ENCODE measurements around the gene DGKA. TPM values are rescaled to one million over a fixed set of nuclear protein-coding genes. Genes with fewer than 3 reads are reported as not detected.

The DGKA gene
- total and polyA plus RNA-seq, 4 experiments from 2014 or later, result 195 to 1,410 (median 897) TPM

- H3K4me3 ChIP-seq (ENCODE audit: low read length in 2 of 2), result no peak overlapping the region
- POLR2A ChIA-PET (ENCODE audit: partially characterized antibody), result interaction anchor here (4.6 kb wide), 1 partner anchor 14 kb away, joined by 55 read pairs; no protein-coding TSS in a partner anchor
- Mint-ChIP-seq H3K9me3 (no peaks in the 10 kb centered on the region), H3K27ac (peak overlapping the region in 2 of 7 donors; percentile 4 to 12), H3K36me3 (peaks cover 0 to 8% of the 10 kb centered on the region in 2 donors), H3K27me3 (no peaks in the 10 kb centered on the region), H3K4me1 (peaks cover 16 to 33% (median 25%) of the 10 kb centered on the region in 4 donors), H3K4me3 (peak overlapping the region in 1 of 8 donors; percentile 5)
- H3K9me3 ChIP-seq (ENCODE audit: control insufficient read depth in 1 of 2, low read length in 2 of 2), result no peaks in the 10 kb centered on the region
- H3K27me3 ChIP-seq (ENCODE audit: insufficient read depth, low read length), result no peaks in the 10 kb centered on the region
- H3K36me3 ChIP-seq (ENCODE audit: insufficient read depth, low read length), result no peaks in the 10 kb centered on the region
- no peak overlapping the region for H3K27ac ChIP-seq (ENCODE audit: low read depth, low read length)
- no peak for DNase-seq
- intact Hi-C loops (cut with micrococcal nuclease), result no loop called here
- CTCF ChIA-PET (ENCODE audit: partially characterized antibody), result no interaction called here
- H3K4me1 ChIP-seq (ENCODE audit: insufficient read depth, low read length), result peaks cover 42% of the 10 kb centered on the region
These were observed 39.8 kb downstream of the DGKA start for GRCh38 chr12:55970775-55971174.

- H3K27ac Mint-ChIP-seq, result peak overlapping the region in 1 of 7 donors; percentile 78
- Histone ChIP-seq H3K4me3 (ENCODE audit: low read length in 2 of 2) (no peak overlapping the region), H3K4me1 (ENCODE audit: insufficient read depth, low read length) (peaks cover 43% of the 10 kb centered on the region), H3K9me3 (ENCODE audit: control insufficient read depth in 1 of 2, low read length in 2 of 2) (no peaks in the 10 kb centered on the region), H3K27ac (ENCODE audit: low read depth, low read length) (peak overlapping the region; percentile 84), H3K36me3 (ENCODE audit: insufficient read depth, low read length) (no peaks in the 10 kb centered on the region), H3K27me3 (ENCODE audit: insufficient read depth, low read length) (no peaks in the 10 kb centered on the region)
- peaks cover 0 to 4% of the 10 kb centered on the region in 2 donors for H3K36me3 Mint-ChIP-seq
- DNase-seq, result no peak
- H3K4me1 Mint-ChIP-seq, result peaks cover 19 to 32% (median 25%) of the 10 kb centered on the region in 4 donors
- ChIA-PET POLR2A (ENCODE audit: partially characterized antibody) (interaction anchor here (3.3 to 3.8 kb wide), 2 partner anchors 15 to 40 kb away, joined by 68 to 155 read pairs; partner anchors contain the start of genes DGKA and PYM1), CTCF (ENCODE audit: partially characterized antibody) (no interaction called here)
- peak overlapping the region in 5 of 8 donors; percentile 11 to 59 (median 29) for H3K4me3 Mint-ChIP-seq
- intact Hi-C loops (cut with micrococcal nuclease), result loop anchor here (2.0 kb wide), 1 partner anchor 15 kb away; no protein-coding TSS in a partner anchor
- no peaks in the 10 kb centered on the region for H3K27me3 Mint-ChIP-seq
- no peaks in the 10 kb centered on the region for H3K9me3 Mint-ChIP-seq
These were observed 41.1 kb downstream of the DGKA start for GRCh38 chr12:55972042-55972441.

GRCh38 chr12:55972456-55972855 lies 41.5 kb downstream of the DGKA start:
- H3K27me3 Mint-ChIP-seq, result no peaks in the 10 kb centered on the region
- H3K36me3 Mint-ChIP-seq, result peaks cover 0 to 4% of the 10 kb centered on the region in 2 donors
- Histone ChIP-seq H3K36me3 (ENCODE audit: insufficient read depth, low read length) (no peaks in the 10 kb centered on the region), H3K27me3 (ENCODE audit: insufficient read depth, low read length) (no peaks in the 10 kb centered on the region), H3K4me1 (ENCODE audit: insufficient read depth, low read length) (peaks cover 41% of the 10 kb centered on the region), H3K27ac (ENCODE audit: low read depth, low read length) (peak overlapping the region; percentile 84), H3K9me3 (ENCODE audit: control insufficient read depth in 1 of 2, low read length in 2 of 2) (no peaks in the 10 kb centered on the region), H3K4me3 (ENCODE audit: low read length in 2 of 2) (peak overlapping the region in 1 of 2 donors; percentile 72)
- peaks cover 17 to 30% (median 26%) of the 10 kb centered on the region in 4 donors for H3K4me1 Mint-ChIP-seq
- no peaks in the 10 kb centered on the region for H3K9me3 Mint-ChIP-seq
- POLR2A ChIA-PET (ENCODE audit: partially characterized antibody), result interaction anchor here (3.3 to 3.8 kb wide), 2 partner anchors 15 to 41 kb away, joined by 68 to 155 read pairs; partner anchors contain the start of genes DGKA and PYM1
- H3K27ac Mint-ChIP-seq, result peak overlapping the region in 1 of 7 donors; percentile 78
- no peak for DNase-seq
- intact Hi-C loops (cut with micrococcal nuclease), result loop anchor here (2.0 kb wide), 1 partner anchor 16 kb away; no protein-coding TSS in a partner anchor
- CTCF ChIA-PET (ENCODE audit: partially characterized antibody), result no interaction called here
- peak overlapping the region in 5 of 8 donors; percentile 11 to 59 (median 29) for H3K4me3 Mint-ChIP-seq

- no peak overlapping the region for H3K4me3 Mint-ChIP-seq
- peak in 3 of 5 donors; percentile 19 to 42 (median 37) for DNase-seq
- H3K27me3 Mint-ChIP-seq, result no peaks in the 10 kb centered on the region
- H3K36me3 Mint-ChIP-seq, result peaks cover 0 to 7% of the 10 kb centered on the region in 2 donors
- Histone ChIP-seq H3K27me3 (ENCODE audit: insufficient read depth, low read length) (no peaks in the 10 kb centered on the region), H3K36me3 (ENCODE audit: insufficient read depth, low read length) (no peaks in the 10 kb centered on the region), H3K9me3 (ENCODE audit: control insufficient read depth in 1 of 2, low read length in 2 of 2) (no peaks in the 10 kb centered on the region), H3K4me1 (ENCODE audit: insufficient read depth, low read length) (peaks cover 37% of the 10 kb centered on the region), H3K27ac (ENCODE audit: low read depth, low read length) (peak overlapping the region; percentile 84), H3K4me3 (ENCODE audit: low read length in 2 of 2) (peak overlapping the region; percentile 24 to 72)
- ChIA-PET POLR2A (ENCODE audit: partially characterized antibody) (interaction anchor here (0.6 to 3.8 kb wide), 48 partner anchors 7 to 704 kb away, joined by 3 to 155 read pairs (median 5); partner anchors contain the start of genes BLOC1S1, COQ10A, DGKA and DNAJC14), CTCF (ENCODE audit: partially characterized antibody) (interaction anchor here (0.7 to 2.5 kb wide), 15 partner anchors 14 to 233 kb away, joined by 3 to 15 read pairs (median 5); partner anchors contain the start of genes DGKA, DNAJC14, ORMDL2 and SARNP)
- H3K9me3 Mint-ChIP-seq, result no peaks in the 10 kb centered on the region
- intact Hi-C loops (cut with micrococcal nuclease), result loop anchor here (1.0 to 2.0 kb wide), 7 partner anchors 16 to 156 kb away; partner anchors contain the start of genes DNAJC14, PA2G4, RPL41 and RPS26
- H3K4me1 Mint-ChIP-seq, result peaks cover 13 to 30% (median 24%) of the 10 kb centered on the region in 4 donors
- H3K27ac Mint-ChIP-seq, result no peak overlapping the region
These were observed 42.1 kb downstream of the DGKA start for GRCh38 chr12:55972911-55973598.

GRCh38 chr12:55973599-55974307 lies 42.8 kb downstream of the DGKA start, which contains the start of gene RAB5B:
Gene RAB5B (plus strand): TSS chr12:55974078. CDS start chr12:55986961, 12,883 bp downstream.
- Histone ChIP-seq H3K9me3 (ENCODE audit: control insufficient read depth in 1 of 2, low read length in 2 of 2) (no peaks in the 10 kb centered on the region), H3K27me3 (ENCODE audit: insufficient read depth, low read length) (no peaks in the 10 kb centered on the region), H3K4me1 (ENCODE audit: insufficient read depth, low read length) (peaks cover 37% of the 10 kb centered on the region), H3K27ac (ENCODE audit: low read depth, low read length) (peak within 1 kb of the TSS; percentile 87), H3K4me3 (ENCODE audit: low read length in 2 of 2) (peak within 1 kb of the TSS; percentile 60 to 73), H3K36me3 (ENCODE audit: insufficient read depth, low read length) (no peaks in the 10 kb centered on the region)
- ChIA-PET CTCF (ENCODE audit: partially characterized antibody) (interaction anchor here (0.7 to 2.5 kb wide), 19 partner anchors 15 to 248 kb away, joined by 3 to 15 read pairs (median 4); partner anchors contain the start of genes DGKA, DNAJC14, ORMDL2 and PA2G4), POLR2A (ENCODE audit: partially characterized antibody) (interaction anchor here (0.5 to 3.8 kb wide), 60 partner anchors 8 to 703 kb away, joined by 3 to 155 read pairs (median 5); partner anchors contain the start of genes BLOC1S1, COQ10A, DGKA and DNAJC14)
- intact Hi-C loops (cut with micrococcal nuclease), result loop anchor here (1.0 to 2.0 kb wide), 8 partner anchors 17 to 156 kb away; partner anchors contain the start of genes DNAJC14, PA2G4, RPL41 and RPS26
- H3K4me3 Mint-ChIP-seq, result no peak within 1 kb of the TSS
- peaks cover 0 to 10% of the 10 kb centered on the region in 2 donors for H3K36me3 Mint-ChIP-seq
- H3K27me3 Mint-ChIP-seq, result no peaks in the 10 kb centered on the region
- H3K9me3 Mint-ChIP-seq, result no peaks in the 10 kb centered on the region
- peak; percentile 95 to 100 (median 99) for DNase-seq
- no peak within 1 kb of the TSS for H3K27ac Mint-ChIP-seq
- H3K4me1 Mint-ChIP-seq, result peaks cover 14 to 30% (median 23%) of the 10 kb centered on the region in 4 donors

GRCh38 chr12:55974308-55974730 lies 43.4 kb downstream of the DGKA start:
- CTCF ChIA-PET (ENCODE audit: partially characterized antibody), result interaction anchor here (0.9 to 2.5 kb wide), 15 partner anchors 16 to 248 kb away, joined by 3 to 15 read pairs (median 5); partner anchors contain the start of genes DGKA, ORMDL2, PA2G4 and RNF41
- peaks cover 17 to 36% (median 27%) of the 10 kb centered on the region in 4 donors for H3K4me1 Mint-ChIP-seq
- peaks cover 3 to 16% of the 10 kb centered on the region in 2 donors for H3K36me3 Mint-ChIP-seq
- Histone ChIP-seq H3K9me3 (ENCODE audit: control insufficient read depth in 1 of 2, low read length in 2 of 2) (no peaks in the 10 kb centered on the region), H3K36me3 (ENCODE audit: insufficient read depth, low read length) (no peaks in the 10 kb centered on the region), H3K27ac (ENCODE audit: low read depth, low read length) (peak overlapping the region; percentile 87), H3K4me1 (ENCODE audit: insufficient read depth, low read length) (peaks cover 38% of the 10 kb centered on the region), H3K27me3 (ENCODE audit: insufficient read depth, low read length) (no peaks in the 10 kb centered on the region), H3K4me3 (ENCODE audit: low read length in 2 of 2) (peak overlapping the region; percentile 60 to 73)
- H3K4me3 Mint-ChIP-seq, result no peak overlapping the region
- H3K27me3 Mint-ChIP-seq, result no peaks in the 10 kb centered on the region
- H3K9me3 Mint-ChIP-seq, result no peaks in the 10 kb centered on the region
- intact Hi-C loops (cut with micrococcal nuclease), result loop anchor here (2.0 kb wide), 1 partner anchor 22 kb away; the partner anchor contains the start of gene SUOX
- no peak overlapping the region for H3K27ac Mint-ChIP-seq
- DNase-seq, result no peak
- POLR2A ChIA-PET (ENCODE audit: partially characterized antibody), result interaction anchor here (0.5 to 3.8 kb wide), 58 partner anchors 9 to 671 kb away, joined by 3 to 155 read pairs (median 5); partner anchors contain the start of genes BLOC1S1, COQ10A, DGKA and DNAJC14
